ENCODE results near the gene NAGLU. TPM values are rescaled to one million over a fixed set of nuclear protein-coding genes. Genes with fewer than 3 reads are reported as not detected.

NAGLU gene
- total and polyA plus RNA-seq, 10 of the 15 experiments (the other 5 are each of a cell fraction or from before 2014, with no cell fraction given) = 0.23 to 27.5 (median 8.9) TPM

DNA sequence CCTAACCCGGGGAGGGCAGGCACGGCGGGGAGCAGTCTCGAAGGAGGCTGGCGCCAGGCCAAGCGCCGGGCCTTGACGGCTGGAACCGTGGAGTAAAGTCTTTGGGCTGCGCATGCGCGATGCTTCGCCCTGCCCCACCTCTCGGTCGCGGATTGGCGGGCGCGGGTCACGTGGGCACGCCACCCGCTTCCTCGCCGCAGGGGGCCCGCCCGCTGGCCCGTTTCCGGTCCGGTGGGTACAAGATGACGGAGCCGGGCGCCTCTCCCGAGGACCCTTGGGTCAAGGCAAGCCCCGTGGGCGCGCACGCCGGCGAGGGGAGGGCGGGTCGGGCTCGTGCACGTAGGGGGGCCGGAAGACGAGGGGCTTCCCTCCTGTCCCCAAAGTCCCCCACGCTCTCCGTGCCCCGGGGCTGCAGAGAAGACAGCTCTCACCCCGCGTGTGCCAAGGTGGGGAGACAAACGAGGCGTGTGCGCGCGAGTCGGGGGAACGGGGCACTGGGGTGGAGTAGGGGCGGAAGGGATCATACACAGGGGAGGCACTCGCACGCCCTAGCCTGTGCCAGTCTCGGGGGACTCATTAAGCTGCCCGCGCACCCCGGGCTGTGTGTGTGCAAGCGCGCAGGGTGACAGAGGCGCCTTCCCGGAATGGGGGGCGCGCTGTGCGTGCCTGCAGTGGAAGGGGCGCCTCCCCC, 31.0 kb downstream of the NAGLU start, which contains the start of gene MLX (continued):
- TF ChIP-seq, protein P1, sequence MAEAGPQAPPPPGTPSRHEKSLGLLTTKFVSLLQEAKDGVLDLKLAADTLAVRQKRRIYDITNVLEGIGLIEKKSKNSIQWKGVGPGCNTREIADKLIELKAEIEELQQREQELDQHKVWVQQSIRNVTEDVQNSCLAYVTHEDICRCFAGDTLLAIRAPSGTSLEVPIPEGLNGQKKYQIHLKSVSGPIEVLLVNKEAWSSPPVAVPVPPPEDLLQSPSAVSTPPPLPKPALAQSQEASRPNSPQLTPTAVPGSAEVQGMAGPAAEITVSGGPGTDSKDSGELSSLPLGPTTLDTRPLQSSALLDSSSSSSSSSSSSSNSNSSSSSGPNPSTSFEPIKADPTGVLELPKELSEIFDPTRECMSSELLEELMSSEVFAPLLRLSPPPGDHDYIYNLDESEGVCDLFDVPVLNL (IDR thresholded peaks at IDR 0.05; ENCODE audit: low read depth, low read length) = no peak
- no peak; the same call in 1 of the 2 replicates for TF ChIP-seq ZBED1 (IDR thresholded peaks at IDR 0.05; ENCODE audit: borderline replicate concordance)
- no peak for TF ChIP-seq E4F1 (IDR thresholded peaks at IDR 0.05; ENCODE audit: borderline replicate concordance, partially characterized antibody)
- no peak for TF ChIP-seq YBX1 (IDR thresholded peaks at IDR 0.05)
- no peak for TF ChIP-seq FOXM1 (IDR thresholded peaks at IDR 0.05; ENCODE audit: low read depth, low read length)
- TF ChIP-seq SP1 (IDR thresholded peaks at IDR 0.05; ENCODE audit: low read depth, low read length) = peak; percentile 68
- peak; percentile 37 for TF ChIP-seq RELA (IDR thresholded peaks at IDR 0.05; ENCODE audit: borderline replicate concordance, partially characterized antibody)
- TF ChIP-seq MEF2A (IDR thresholded peaks at IDR 0.05; ENCODE audit: insufficient read depth, low read depth, low read length) = no peak
- no peak for TF ChIP-seq EGR1 (IDR thresholded peaks at IDR 0.05; ENCODE audit: borderline replicate concordance in 1 of 2, low read depth in 2 of 2, low read length in 2 of 2)
- TF ChIP-seq NFIC (IDR thresholded peaks at IDR 0.05; ENCODE audit: low read depth, low read length) = no peak
- TF ChIP-seq JUND (IDR thresholded peaks at IDR 0.05; ENCODE audit: low read depth, low read length) = no peak
- no peak for TF ChIP-seq CUX1 (IDR thresholded peaks at IDR 0.05; ENCODE audit: insufficient replicate concordance, low read depth, low read length)
- no peak for TF ChIP-seq ZNF384 (IDR thresholded peaks at IDR 0.05; ENCODE audit: borderline replicate concordance, low read depth, low read length)
- TF ChIP-seq ZNF24 (IDR thresholded peaks at IDR 0.05) = no peak
- TF ChIP-seq PAX8 (IDR thresholded peaks at IDR 0.05) = no peak
- no peak for TF ChIP-seq SRF (IDR thresholded peaks at IDR 0.05; ENCODE audit: low read depth in 2 of 2, low read length in 2 of 2)
- TF ChIP-seq JUNB (IDR thresholded peaks at IDR 0.05) = no peak
- TF ChIP-seq, protein P2, sequence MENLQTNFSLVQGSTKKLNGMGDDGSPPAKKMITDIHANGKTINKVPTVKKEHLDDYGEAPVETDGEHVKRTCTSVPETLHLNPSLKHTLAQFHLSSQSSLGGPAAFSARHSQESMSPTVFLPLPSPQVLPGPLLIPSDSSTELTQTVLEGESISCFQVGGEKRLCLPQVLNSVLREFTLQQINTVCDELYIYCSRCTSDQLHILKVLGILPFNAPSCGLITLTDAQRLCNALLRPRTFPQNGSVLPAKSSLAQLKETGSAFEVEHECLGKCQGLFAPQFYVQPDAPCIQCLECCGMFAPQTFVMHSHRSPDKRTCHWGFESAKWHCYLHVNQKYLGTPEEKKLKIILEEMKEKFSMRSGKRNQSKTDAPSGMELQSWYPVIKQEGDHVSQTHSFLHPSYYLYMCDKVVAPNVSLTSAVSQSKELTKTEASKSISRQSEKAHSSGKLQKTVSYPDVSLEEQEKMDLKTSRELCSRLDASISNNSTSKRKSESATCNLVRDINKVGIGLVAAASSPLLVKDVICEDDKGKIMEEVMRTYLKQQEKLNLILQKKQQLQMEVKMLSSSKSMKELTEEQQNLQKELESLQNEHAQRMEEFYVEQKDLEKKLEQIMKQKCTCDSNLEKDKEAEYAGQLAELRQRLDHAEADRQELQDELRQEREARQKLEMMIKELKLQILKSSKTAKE (IDR thresholded peaks at IDR 0.05; ENCODE audit: low read depth, poor library complexity, severe bottlenecking) = no peak
- no peak for TF ChIP-seq NFYA (IDR thresholded peaks at IDR 0.05; ENCODE audit: borderline replicate concordance, low read depth, low read length)
- TF ChIP-seq NFXL1 (IDR thresholded peaks at IDR 0.05; ENCODE audit: borderline replicate concordance) = no peak

Measured in GM12878 (cell line).